T1000 (cell line): ENCODE measurements around the gene COL17A1.

Source experiments
- DNase-seq: peaks from one replicate; lab custom pipeline; 2025; ENCODE audit warnings: mixed read lengths; lab: John Stamatoyannopoulos, UW

COL17A1 gene

GRCh38 chr10:104032144-104032775 lies 53.4 kb downstream of the COL17A1 start:
- DNase-seq: no peak

- DNase-seq: no peak
Observed at GRCh38 chr10:104031631-104032030, 54.0 kb downstream of the COL17A1 start.

- no peak for DNase-seq
Observed at GRCh38 chr10:104029521-104029860, 56.2 kb downstream of the COL17A1 start.

- no peak for DNase-seq
Observed at GRCh38 chr10:104028823-104029520, 56.7 kb downstream of the COL17A1 start.

DNA sequence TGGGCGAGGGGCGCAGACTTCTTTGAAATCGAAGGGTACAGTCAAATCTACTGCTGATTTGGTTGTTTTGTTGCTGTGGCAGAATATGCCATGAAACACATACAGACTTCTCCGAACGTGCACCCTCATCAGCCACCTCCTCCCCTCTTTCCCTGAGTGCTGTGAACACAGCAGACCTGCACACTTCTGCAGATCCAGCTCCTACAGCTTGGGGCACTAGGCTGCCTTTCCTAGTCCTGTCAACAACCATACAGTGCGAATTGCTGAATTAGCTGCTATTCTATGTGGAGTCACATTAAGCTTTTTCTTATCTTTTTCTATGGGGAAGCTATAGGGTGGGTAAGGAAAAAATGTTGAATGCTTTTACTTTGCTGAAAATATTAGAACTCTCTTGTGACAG lies 57.5 kb downstream of the COL17A1 start:
- no peak for DNase-seq

- no peak for DNase-seq
Observed at GRCh38 chr10:104026762-104027161, 58.9 kb downstream of the COL17A1 start.

DNA sequence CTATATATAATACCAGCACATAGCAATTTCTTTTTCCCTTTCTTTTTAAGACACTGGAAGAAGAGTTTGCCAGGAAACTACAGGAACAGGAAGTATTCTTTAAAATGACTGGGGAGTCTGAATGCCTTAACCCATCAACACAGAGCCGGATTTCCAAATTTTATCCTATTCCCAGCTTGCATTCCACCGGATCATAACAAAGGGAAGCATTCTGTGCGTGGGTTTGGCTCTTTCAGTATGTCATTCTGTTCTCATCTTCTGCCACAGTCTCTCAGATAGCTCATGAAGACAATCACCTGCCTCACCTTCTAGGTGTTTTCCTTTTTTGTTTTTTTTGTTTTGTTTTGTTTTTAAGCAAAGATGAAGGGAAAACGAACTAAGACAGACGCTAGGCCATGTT lies 60.2 kb downstream of the COL17A1 start:
- DNase-seq: no peak

- DNase-seq: no peak
Observed at GRCh38 chr10:104022026-104022425, 63.7 kb downstream of the COL17A1 start.

GRCh38 chr10:104021246-104021645 lies 64.4 kb downstream of the COL17A1 start:
- no peak for DNase-seq

DNA sequence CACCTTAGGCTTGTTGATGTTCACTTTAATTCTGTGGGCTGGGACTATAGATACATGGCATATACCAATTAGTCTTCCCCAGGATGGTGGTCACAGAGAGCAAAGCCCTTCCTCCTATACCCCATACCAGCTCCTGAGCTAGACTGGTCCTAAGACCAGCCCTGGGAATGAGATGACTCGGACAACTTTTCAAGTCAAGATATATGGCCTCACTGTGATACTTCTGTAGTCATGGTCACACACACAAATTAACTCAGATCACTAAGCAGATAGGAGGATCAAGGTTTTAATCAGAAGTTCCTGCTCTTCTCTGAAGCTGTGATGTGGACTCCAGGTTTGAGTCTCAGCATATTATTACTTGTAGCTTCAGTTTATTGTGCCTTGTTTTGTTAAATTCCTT lies 65.7 kb downstream of the COL17A1 start:
- DNase-seq: no peak

GRCh38 chr10:104018471-104018870 lies 67.2 kb downstream of the COL17A1 start:
- no peak for DNase-seq

GRCh38 chr10:104016661-104017060 lies 69.0 kb downstream of the COL17A1 start:
- no peak for DNase-seq

DNA sequence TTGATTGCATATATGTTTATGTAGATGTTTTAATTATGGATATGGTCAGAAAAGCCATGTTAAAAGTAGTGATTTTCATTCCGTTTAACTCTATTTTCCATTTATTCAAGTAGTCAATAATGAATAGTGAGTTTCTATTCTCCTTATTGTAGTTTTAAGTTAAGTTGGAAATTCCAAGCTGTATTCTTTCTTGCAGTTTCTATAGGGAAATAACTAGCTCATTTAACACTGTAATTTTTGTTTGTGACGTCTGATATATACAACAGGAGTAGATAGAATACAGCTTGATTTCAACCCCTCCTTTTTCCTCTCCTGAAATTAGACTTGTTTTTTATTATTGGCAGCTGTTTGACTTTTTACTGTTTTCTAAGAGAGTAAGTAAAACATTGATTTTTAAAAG lies 71.5 kb downstream of the COL17A1 start:
- DNase-seq: no peak

DNA sequence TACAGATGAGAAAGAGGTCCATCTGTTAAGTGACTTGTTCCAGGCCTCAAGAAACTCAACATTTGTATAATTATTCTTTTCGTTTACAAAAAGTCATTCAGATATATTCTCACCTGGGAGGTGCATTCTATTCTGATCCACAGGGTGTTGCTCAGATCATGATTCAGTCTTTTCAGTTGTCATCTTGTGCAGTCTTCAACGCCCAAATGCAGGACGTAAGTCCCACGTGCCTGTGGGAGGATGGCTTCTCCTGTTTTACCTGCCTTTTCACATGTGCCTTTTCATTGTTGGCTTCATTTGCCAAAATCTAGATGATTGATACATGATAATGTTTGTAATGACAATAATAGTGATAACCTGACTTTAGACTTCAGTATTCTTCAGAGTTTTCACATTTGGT lies 72.2 kb downstream of the COL17A1 start:
- DNase-seq: no peak

DNA sequence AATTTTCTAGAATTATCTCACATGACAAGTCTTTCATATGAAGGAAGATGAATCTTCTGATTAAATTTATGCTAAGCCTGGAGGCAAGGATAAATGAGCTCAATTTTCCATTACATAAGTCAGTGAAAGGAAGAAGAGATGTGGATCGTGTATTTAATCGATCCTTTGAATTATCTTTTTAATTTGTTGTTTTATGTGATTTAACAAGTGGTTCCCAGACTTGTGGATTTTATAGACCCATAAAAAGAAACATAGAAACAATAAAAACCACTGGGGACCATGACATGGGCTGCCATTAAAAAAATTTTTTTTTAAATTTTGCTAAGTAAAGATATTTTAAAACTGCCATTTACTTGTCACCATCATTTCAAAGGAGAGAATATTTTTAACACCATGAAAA lies 73.8 kb downstream of the COL17A1 start:
- DNase-seq: no peak

DNA sequence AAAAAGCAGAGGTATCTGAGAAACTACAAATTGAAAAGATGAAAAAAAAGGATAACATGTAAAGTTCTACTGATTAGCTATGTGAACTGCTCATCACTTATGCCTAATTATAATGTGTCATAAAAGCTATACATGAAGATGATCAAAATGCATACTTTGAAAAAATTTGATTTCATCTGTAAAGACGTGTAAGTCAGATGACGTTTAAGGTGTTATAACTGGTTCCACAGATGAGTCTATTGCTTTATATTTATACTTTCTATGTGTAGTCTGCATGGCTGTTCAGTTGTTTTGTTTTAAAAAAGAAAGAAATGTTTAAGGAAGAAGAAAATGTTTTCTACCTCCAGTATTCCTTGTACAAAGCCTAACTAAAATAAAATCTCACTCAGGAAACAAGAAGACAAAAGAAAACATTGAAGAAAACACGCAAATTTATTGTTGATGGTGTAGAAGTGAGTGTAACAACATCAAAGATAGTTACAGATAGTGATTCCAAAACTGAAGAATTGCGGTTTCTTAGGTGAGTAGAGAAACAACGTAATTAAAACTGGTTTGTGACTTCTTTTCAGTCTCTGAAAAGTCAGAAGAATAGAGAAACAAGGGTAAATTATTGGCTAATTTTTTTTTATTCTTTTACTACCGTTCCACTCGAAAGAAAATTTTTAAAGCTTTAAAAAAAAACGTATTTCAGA lies 80.4 kb downstream of the COL17A1 start:
- no peak for DNase-seq

- DNase-seq: no peak
Observed at GRCh38 chr10:104002911-104003310, 82.8 kb downstream of the COL17A1 start.

- no peak for DNase-seq
Observed at GRCh38 chr10:103998805-103999204, 86.9 kb downstream of the COL17A1 start.

GRCh38 chr10:103995134-103995533 lies 90.5 kb downstream of the COL17A1 start:
- DNase-seq: no peak

- DNase-seq: no peak
Observed at GRCh38 chr10:103991393-103992128, 94.1 kb downstream of the COL17A1 start.

- no peak for DNase-seq
Observed at GRCh38 chr10:103990531-103990930, 95.1 kb downstream of the COL17A1 start.

DNA sequence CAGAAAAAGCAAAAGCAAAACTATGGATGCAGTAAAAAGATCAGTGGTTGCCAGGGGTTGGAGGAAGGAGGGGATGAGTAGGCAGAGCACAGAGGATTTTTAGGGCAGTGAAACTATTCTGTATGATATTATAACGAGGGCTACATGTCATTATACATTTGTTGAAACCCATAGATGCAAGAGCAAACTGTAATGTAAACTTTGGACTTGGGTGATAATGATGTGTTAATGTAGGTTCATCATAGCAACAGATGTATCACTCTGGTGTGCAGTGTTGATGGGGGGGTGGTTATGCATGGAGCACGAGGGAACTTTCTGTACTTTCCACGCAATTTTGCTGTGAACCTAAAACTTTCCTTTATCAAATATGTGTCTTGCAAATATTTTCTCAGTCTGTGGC lies 95.6 kb downstream of the COL17A1 start:
- no peak for DNase-seq

- no peak for DNase-seq
Observed at GRCh38 chr10:103986360-103986759, 99.3 kb downstream of the COL17A1 start.
